KMS-11 (cell line): Measurements from ENCODE around the gene SF3B6.
"Not testable (repeated sequence)": the region's sequence is repeated elsewhere in the genome, so short reads cannot be mapped to it uniquely, and the experiment has no call there.

Source experiments
- H2AFZ ChIP-seq: fragments of 200-600 bp; sonication (generic); 2 replicates; pipeline ENCODE4 v1.6.1; 2016; ENCODE audit warnings: antibody characterized with exemption, mixed run types, low read depth
- H3K27ac ChIP-seq: fragments of 200-600 bp; sonication (generic); 2 replicates; pipeline ENCODE4 v1.6.1; 2016; ENCODE audit warnings: mild to moderate bottlenecking, mixed run types
- H3K27me3 ChIP-seq: fragments of 200-600 bp; sonication (generic); 2 replicates; pipeline ENCODE4 v1.6.1; 2017; ENCODE audit warnings: mild to moderate bottlenecking, low read depth, mixed run types, moderate library complexity; ENCODE audit not compliant: insufficient read depth
- H3K36me3 ChIP-seq: fragments of 200-600 bp; sonication (generic); 2 replicates; pipeline ENCODE4 v1.6.1; 2017; ENCODE audit warnings: mild to moderate bottlenecking, mixed run types; ENCODE audit not compliant: insufficient read depth
- H3K4me1 ChIP-seq: fragments of 200-600 bp; sonication (generic); 2 replicates; pipeline ENCODE4 v1.6.1; 2016; ENCODE audit warnings: mild to moderate bottlenecking, low read depth, mixed run types; ENCODE audit not compliant: poor library complexity, severe bottlenecking
- H3K4me2 ChIP-seq: fragments of 200-600 bp; sonication (generic); 2 replicates; pipeline ENCODE4 v1.7.0; 2016; ENCODE audit warnings: mild to moderate bottlenecking, mixed run types
- H3K4me3 ChIP-seq: fragments of 200-600 bp; sonication (generic); IDR thresholded peaks from 2 replicates; pipeline ENCODE4 v1.6.1; 2017; ENCODE audit warnings: low read depth, low read length, mixed read lengths; ENCODE audit not compliant: insufficient read depth
- H3K79me2 ChIP-seq: fragments of 200-600 bp; sonication (generic); 2 replicates; pipeline ENCODE4 v1.6.1; 2016; ENCODE audit warnings: low read depth, mixed run types; ENCODE audit not compliant: insufficient read depth
- H3K9ac ChIP-seq: fragments of 200-600 bp; sonication (generic); 2 replicates; pipeline ENCODE4 v1.6.1; 2016; ENCODE audit warnings: mild to moderate bottlenecking, mixed run types
- H4K20me1 ChIP-seq: fragments of 200-600 bp; sonication (generic); 2 replicates; pipeline ENCODE4 v1.6.1; 2016; ENCODE audit warnings: mild to moderate bottlenecking, mixed run types; ENCODE audit not compliant: insufficient read depth
- CTCF ChIP-seq: fragments of 200-600 bp; sonication (generic); conservative IDR thresholded peaks from 2 replicates; pipeline ENCODE4 v1.6.1; 2017; ENCODE audit warnings: low read depth, mild to moderate bottlenecking, antibody characterized with exemption, low read length, moderate library complexity, mixed read lengths

Gene SF3B6

GRCh38 chr2:24115057-24115456 is 38.9 kb upstream of the SF3B6 start:
- no peak overlapping the region for H3K9ac ChIP-seq
- no peak overlapping the region for H2AFZ ChIP-seq
- H3K4me2 ChIP-seq, result no peak overlapping the region
- TF ChIP-seq CTCF, result no peak
- no peaks in the 10 kb centered on the region for H3K79me2 ChIP-seq
- no peaks in the 10 kb centered on the region for H3K27me3 ChIP-seq
- no peaks in the 10 kb centered on the region for H3K4me1 ChIP-seq
- H3K4me3 ChIP-seq, result no peak overlapping the region
- H4K20me1 ChIP-seq, result no peaks in the 10 kb centered on the region
- H3K36me3 ChIP-seq, result no peaks in the 10 kb centered on the region
- no peak overlapping the region for H3K27ac ChIP-seq

- Histone ChIP-seq H3K4me2 (no peak overlapping the region), H3K4me1 (no peaks in the 10 kb centered on the region), H3K27me3 (no peaks in the 10 kb centered on the region), H3K4me3 (no peak overlapping the region), H4K20me1 (no peaks in the 10 kb centered on the region), H3K36me3 (no peaks in the 10 kb centered on the region), H3K9ac (no peak overlapping the region), H2AFZ (no peak overlapping the region), H3K79me2 (no peaks in the 10 kb centered on the region), H3K27ac (no peak overlapping the region)
- TF ChIP-seq CTCF, result no peak
Measured at GRCh38 chr2:24111407-24111901, 35.3 kb upstream of the SF3B6 start.

- no peak overlapping the region for H3K9ac ChIP-seq
- no peak overlapping the region for H2AFZ ChIP-seq
- TF ChIP-seq CTCF, result no peak
- H3K27ac ChIP-seq, result no peak overlapping the region
- no peak overlapping the region for H3K4me3 ChIP-seq
- no peaks in the 10 kb centered on the region for H3K4me1 ChIP-seq
- no peak overlapping the region for H3K4me2 ChIP-seq
- H3K27me3 ChIP-seq, result no peaks in the 10 kb centered on the region
- no peaks in the 10 kb centered on the region for H4K20me1 ChIP-seq
- H3K36me3 ChIP-seq, result no peaks in the 10 kb centered on the region
- H3K79me2 ChIP-seq, result no peaks in the 10 kb centered on the region
Measured at GRCh38 chr2:24110660-24111303, 34.7 kb upstream of the SF3B6 start.

GRCh38 chr2:24109431-24109830 is 33.3 kb upstream of the SF3B6 start:
- not testable (repeated sequence) for H3K79me2 ChIP-seq, H2AFZ ChIP-seq, H3K27ac ChIP-seq, H3K9ac ChIP-seq, H3K4me3 ChIP-seq, H4K20me1 ChIP-seq, H3K36me3 ChIP-seq, H3K4me1 ChIP-seq, H3K27me3 ChIP-seq, H3K4me2 ChIP-seq

- Histone ChIP-seq H2AFZ (no peak overlapping the region), H3K36me3 (no peaks in the 10 kb centered on the region), H4K20me1 (no peaks in the 10 kb centered on the region), H3K4me2 (no peak overlapping the region), H3K27ac (no peak overlapping the region), H3K9ac (no peak overlapping the region), H3K27me3 (no peaks in the 10 kb centered on the region), H3K4me3 (no peak overlapping the region), H3K79me2 (no peaks in the 10 kb centered on the region), H3K4me1 (no peaks in the 10 kb centered on the region)
- TF ChIP-seq CTCF, result no peak
Measured at GRCh38 chr2:24107336-24107735, 31.2 kb upstream of the SF3B6 start.
